ENCODE measurements around the gene ALG8. TPM values are rescaled to one million over a fixed set of nuclear protein-coding genes. Genes with fewer than 3 reads are reported as not detected.
"Not testable (repeated sequence)": the region's sequence is repeated elsewhere in the genome, so short reads cannot be mapped to it uniquely, and the experiment has no call there.

The ALG8 gene
- total RNA-seq, 1 donor from 2014 or later = 18.4 TPM

- DNase-seq (ENCODE audit: low read depth) = no peak
- Histone ChIP-seq H3K27me3 (ENCODE audit: control insufficient read depth, insufficient read depth, low read length) (no peaks in the 10 kb centered on the region), H3K36me3 (ENCODE audit: control insufficient read depth, insufficient read depth, low read length) (no peaks in the 10 kb centered on the region), H3K4me3 (ENCODE audit: low read depth, low read length) (no peak overlapping the region)
- TF ChIP-seq, protein P1, sequence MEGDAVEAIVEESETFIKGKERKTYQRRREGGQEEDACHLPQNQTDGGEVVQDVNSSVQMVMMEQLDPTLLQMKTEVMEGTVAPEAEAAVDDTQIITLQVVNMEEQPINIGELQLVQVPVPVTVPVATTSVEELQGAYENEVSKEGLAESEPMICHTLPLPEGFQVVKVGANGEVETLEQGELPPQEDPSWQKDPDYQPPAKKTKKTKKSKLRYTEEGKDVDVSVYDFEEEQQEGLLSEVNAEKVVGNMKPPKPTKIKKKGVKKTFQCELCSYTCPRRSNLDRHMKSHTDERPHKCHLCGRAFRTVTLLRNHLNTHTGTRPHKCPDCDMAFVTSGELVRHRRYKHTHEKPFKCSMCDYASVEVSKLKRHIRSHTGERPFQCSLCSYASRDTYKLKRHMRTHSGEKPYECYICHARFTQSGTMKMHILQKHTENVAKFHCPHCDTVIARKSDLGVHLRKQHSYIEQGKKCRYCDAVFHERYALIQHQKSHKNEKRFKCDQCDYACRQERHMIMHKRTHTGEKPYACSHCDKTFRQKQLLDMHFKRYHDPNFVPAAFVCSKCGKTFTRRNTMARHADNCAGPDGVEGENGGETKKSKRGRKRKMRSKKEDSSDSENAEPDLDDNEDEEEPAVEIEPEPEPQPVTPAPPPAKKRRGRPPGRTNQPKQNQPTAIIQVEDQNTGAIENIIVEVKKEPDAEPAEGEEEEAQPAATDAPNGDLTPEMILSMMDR (IDR thresholded peaks at IDR 0.05; ENCODE audit: insufficient read depth, low read length, severe bottlenecking) = no peak
- no peak for FAIRE-seq
These were observed 78.1 kb downstream of the ALG8 start for GRCh38 chr11:78061088-78061920.

GRCh38 chr11:78060533-78060932 is 78.9 kb downstream of the ALG8 start:
- no peak for DNase-seq (ENCODE audit: low read depth)
- no peaks in the 10 kb centered on the region for H3K36me3 ChIP-seq (ENCODE audit: control insufficient read depth, insufficient read depth, low read length)
- TF ChIP-seq, protein P1 (IDR thresholded peaks at IDR 0.05; ENCODE audit: insufficient read depth, low read length, severe bottlenecking) = no peak
- no peaks in the 10 kb centered on the region for H3K27me3 ChIP-seq (ENCODE audit: control insufficient read depth, insufficient read depth, low read length)
- no peak for FAIRE-seq
- H3K4me3 ChIP-seq (ENCODE audit: low read depth, low read length) = no peak overlapping the region

- not testable (repeated sequence) for H3K27me3 ChIP-seq (ENCODE audit: control insufficient read depth, insufficient read depth, low read length); H3K4me3 ChIP-seq (ENCODE audit: low read depth, low read length); FAIRE-seq; H3K36me3 ChIP-seq (ENCODE audit: control insufficient read depth, insufficient read depth, low read length)
- DNase-seq (ENCODE audit: low read depth) = peak; percentile 67
These were observed 79.6 kb downstream of the ALG8 start for GRCh38 chr11:78059749-78060328.

DNA sequence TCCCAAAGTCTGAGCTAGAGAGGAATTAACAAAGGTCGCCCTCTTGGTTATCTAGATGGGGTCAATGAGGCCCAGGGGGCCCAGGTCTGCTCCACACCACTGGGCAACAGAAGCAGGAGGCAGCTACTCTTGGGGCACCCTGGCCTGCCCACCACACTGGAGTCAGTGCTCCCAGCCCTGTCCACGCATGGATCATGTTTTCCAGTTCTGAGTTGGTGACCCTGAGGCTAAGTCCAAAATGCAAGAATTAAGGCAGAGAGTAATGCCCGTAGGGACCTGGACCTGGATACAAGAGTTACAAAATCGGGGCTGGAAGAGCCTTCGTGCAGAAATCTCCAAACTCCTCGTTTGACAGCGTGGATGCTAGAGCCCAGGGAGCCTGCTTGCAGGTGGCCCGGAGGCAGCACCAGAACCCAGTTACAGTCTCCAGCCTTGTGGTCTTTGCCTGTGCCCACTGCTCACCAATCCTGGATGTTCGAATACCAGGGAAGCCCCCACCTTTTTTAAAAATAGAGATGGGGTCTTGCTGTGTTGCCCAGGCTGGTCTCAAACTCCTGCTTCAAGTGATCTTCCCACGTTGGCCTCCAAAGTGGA is 81.9 kb downstream of the ALG8 start:
- Histone ChIP-seq H3K4me3 (ENCODE audit: low read depth, low read length) (no peak overlapping the region), H3K27me3 (ENCODE audit: control insufficient read depth, insufficient read depth, low read length) (no peaks in the 10 kb centered on the region), H3K36me3 (ENCODE audit: control insufficient read depth, insufficient read depth, low read length) (no peaks in the 10 kb centered on the region)
- DNase-seq (ENCODE audit: low read depth) (no peak), FAIRE-seq (no peak)
- TF ChIP-seq, protein P1 (IDR thresholded peaks at IDR 0.05; ENCODE audit: insufficient read depth, low read length, severe bottlenecking) = no peak

DNA sequence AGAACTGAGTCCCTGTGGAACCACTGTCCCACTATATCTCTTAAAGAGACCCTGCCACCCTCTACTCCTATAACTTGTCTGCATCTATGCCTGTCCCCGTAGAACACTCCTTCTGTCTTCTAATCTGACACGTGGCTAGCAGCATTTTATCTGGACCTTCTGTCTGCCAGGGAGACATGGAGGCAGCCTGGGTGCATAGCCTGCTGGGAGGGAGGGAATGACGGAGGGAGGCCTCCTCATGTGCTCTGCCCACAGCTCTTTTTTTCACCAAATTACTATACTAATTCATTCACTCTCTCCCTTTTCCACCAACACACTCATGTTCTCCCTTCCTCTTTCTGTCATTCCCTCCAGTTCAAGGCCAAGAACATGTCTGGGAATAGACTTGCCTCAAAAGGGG is 83.3 kb downstream of the ALG8 start:
- TF ChIP-seq, protein P1 (IDR thresholded peaks at IDR 0.05; ENCODE audit: insufficient read depth, low read length, severe bottlenecking) = no peak
- no peak for FAIRE-seq
- Histone ChIP-seq H3K36me3 (ENCODE audit: control insufficient read depth, insufficient read depth, low read length) (no peaks in the 10 kb centered on the region), H3K27me3 (ENCODE audit: control insufficient read depth, insufficient read depth, low read length) (no peaks in the 10 kb centered on the region), H3K4me3 (ENCODE audit: low read depth, low read length) (no peak overlapping the region)
- no peak for DNase-seq (ENCODE audit: low read depth)

DNA sequence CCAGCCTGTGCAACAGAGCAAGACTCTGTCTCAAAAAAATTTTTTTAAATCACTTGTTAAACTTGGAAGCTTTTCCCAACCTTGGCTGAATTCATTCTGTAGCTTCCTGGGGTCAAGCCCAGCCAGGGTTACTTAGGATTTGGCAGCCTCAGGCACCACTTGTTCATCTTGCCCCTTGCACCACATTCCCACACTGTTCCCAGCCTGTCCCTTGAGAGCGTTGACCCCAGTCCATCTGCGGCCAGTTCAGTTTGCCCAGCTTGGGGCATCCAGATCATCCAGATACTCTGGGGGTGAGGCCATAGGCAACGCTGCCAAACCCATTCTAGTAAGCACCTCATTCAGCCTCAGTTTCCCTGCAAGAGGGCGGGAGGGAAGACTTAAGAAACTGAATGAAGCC is 84.5 kb downstream of the ALG8 start:
- no peak for FAIRE-seq
- Histone ChIP-seq H3K4me3 (ENCODE audit: low read depth, low read length) (no peak overlapping the region), H3K36me3 (ENCODE audit: control insufficient read depth, insufficient read depth, low read length) (no peaks in the 10 kb centered on the region), H3K27me3 (ENCODE audit: control insufficient read depth, insufficient read depth, low read length) (no peaks in the 10 kb centered on the region)
- TF ChIP-seq, protein P1 (IDR thresholded peaks at IDR 0.05; ENCODE audit: insufficient read depth, low read length, severe bottlenecking) = no peak
- no peak for DNase-seq (ENCODE audit: low read depth)
